HG03439 (cell line): ENCODE data around the gene DENND1C.

Experiments
- ATAC-seq: cut with Tn5 transposase; IDR thresholded peaks from one replicate; pipeline ENCODE4 v1.9.1; 2021; ENCODE audit warnings: mild to moderate bottlenecking, moderate library complexity; ENCODE audit not compliant: unreplicated experiment

The DENND1C gene

GRCh38 chr19:6481541-6482342 lies at the start of gene DENND1C:
Gene DENND1C, minus strand, starts transcription at chr19:6481787. Its CDS starts 92 bp downstream, at chr19:6481695.
- no peak for ATAC-seq

- ATAC-seq: peak; percentile 35
These were observed 49.0 kb upstream of the DENND1C start, which contains the start of gene TNFSF9 for GRCh38 chr19:6530386-6531162. Gene TNFSF9, plus strand, starts transcription at chr19:6531026. Its CDS starts 11 bp downstream, at chr19:6531037.

- ATAC-seq: no peak
These were observed 48.4 kb upstream of the DENND1C start for GRCh38 chr19:6529937-6530385.

- no peak for ATAC-seq
These were observed 47.8 kb upstream of the DENND1C start for GRCh38 chr19:6529351-6529750.

- ATAC-seq: no peak
These were observed 47.0 kb upstream of the DENND1C start for GRCh38 chr19:6528544-6529121.

GRCh38 chr19:6527893-6528543 lies 46.4 kb upstream of the DENND1C start:
- peak; percentile 42 for ATAC-seq

- no peak for ATAC-seq
These were observed 42.7 kb upstream of the DENND1C start for GRCh38 chr19:6524311-6524710.

GRCh38 chr19:6522712-6523111 lies 41.1 kb upstream of the DENND1C start:
- ATAC-seq: no peak

GRCh38 chr19:6521718-6522646 lies 40.4 kb upstream of the DENND1C start:
- ATAC-seq: peak; percentile 48

GRCh38 chr19:6519289-6519688 lies 37.7 kb upstream of the DENND1C start:
- ATAC-seq: no peak

- ATAC-seq: no peak
These were observed 36.7 kb upstream of the DENND1C start for GRCh38 chr19:6518145-6518911.

- peak; percentile 49 for ATAC-seq
These were observed 35.2 kb upstream of the DENND1C start for GRCh38 chr19:6516659-6517291.

GRCh38 chr19:6516018-6516658 lies 34.6 kb upstream of the DENND1C start:
- ATAC-seq: peak; percentile 41

GRCh38 chr19:6514926-6515544 lies 33.4 kb upstream of the DENND1C start:
- ATAC-seq: no peak

GRCh38 chr19:6514089-6514488 lies 32.5 kb upstream of the DENND1C start:
- ATAC-seq: no peak

GRCh38 chr19:6510618-6511017 lies 29.0 kb upstream of the DENND1C start:
- no peak for ATAC-seq

- no peak for ATAC-seq
These were observed 27.8 kb upstream of the DENND1C start for GRCh38 chr19:6509118-6509971.
